GM18870 (cell line): ENCODE measurements around the gene WDR27.

ENCODE experiments used
- ATAC-seq: cut with Tn5 transposase; IDR thresholded peaks from one replicate; pipeline ENCODE4 v1.9.1; 2021; ENCODE audit warnings: moderate library complexity; ENCODE audit not compliant: unreplicated experiment

WDR27 gene

GRCh38 chr6:169641461-169642085 is 60.3 kb downstream of the WDR27 start:
- ATAC-seq: no peak

- no peak for ATAC-seq
Measured at GRCh38 chr6:169640983-169641382, 60.8 kb downstream of the WDR27 start.

- no peak for ATAC-seq
Measured at GRCh38 chr6:169640351-169640852, 61.4 kb downstream of the WDR27 start.

- ATAC-seq: no peak
Measured at GRCh38 chr6:169639653-169640278, 62.1 kb downstream of the WDR27 start.

GRCh38 chr6:169638915-169639314 is 62.9 kb downstream of the WDR27 start:
- no peak for ATAC-seq

GRCh38 chr6:169638388-169638787 is 63.4 kb downstream of the WDR27 start:
- no peak for ATAC-seq

GRCh38 chr6:169635345-169635744 is 66.5 kb downstream of the WDR27 start:
- no peak for ATAC-seq

GRCh38 chr6:169632841-169633240 is 69.0 kb downstream of the WDR27 start:
- no peak for ATAC-seq

- ATAC-seq: no peak
Measured at GRCh38 chr6:169629256-169629655, 72.6 kb downstream of the WDR27 start.

GRCh38 chr6:169627736-169628607 is 73.9 kb downstream of the WDR27 start:
- ATAC-seq: no peak

GRCh38 chr6:169626649-169627048 is 75.2 kb downstream of the WDR27 start:
- no peak for ATAC-seq

- ATAC-seq: no peak
Measured at GRCh38 chr6:169626169-169626568, 75.7 kb downstream of the WDR27 start.

GRCh38 chr6:169625376-169625775 is 76.5 kb downstream of the WDR27 start:
- no peak for ATAC-seq

- ATAC-seq: no peak
Measured at GRCh38 chr6:169624785-169625184, 77.0 kb downstream of the WDR27 start.

- ATAC-seq: no peak
Measured at GRCh38 chr6:169623975-169624374, 77.9 kb downstream of the WDR27 start.

- ATAC-seq: no peak
Measured at GRCh38 chr6:169623343-169623742, 78.5 kb downstream of the WDR27 start.

- no peak for ATAC-seq
Measured at GRCh38 chr6:169622618-169623017, 79.2 kb downstream of the WDR27 start.

- ATAC-seq: no peak
Measured at GRCh38 chr6:169621311-169621710, 80.5 kb downstream of the WDR27 start.

GRCh38 chr6:169620171-169621130 is 81.4 kb downstream of the WDR27 start:
- ATAC-seq: no peak

- ATAC-seq: no peak
Measured at GRCh38 chr6:169619650-169620049, 82.2 kb downstream of the WDR27 start.
